K562 (cell line): ENCODE data around the gene VDR. TPM values are rescaled to one million over a fixed set of nuclear protein-coding genes. Genes with fewer than 3 reads are reported as not detected.
A peak's percentile ranks its signal among the peaks of the same experiment; 100 is the strongest.

Experiments
- ATAC-seq: fragments of 200-7000 bp; cut with Tn5 transposase; 3 replicates; pipeline ENCODE4 v1.9.1; 2020; ENCODE audit warnings: moderate library complexity
- BruUV-seq: library from RNA; stranded (reverse); fragments of 400-500 nt; replicated peaks from 2 replicates; lab custom pipeline; 2021; lab: Mats Ljungman, UMichigan
- CTCF ChIA-PET: fragments of 300-600 bp; formaldehyde crosslinking; extraction: SDS; loops from one replicate; lab custom pipeline; 2021; ENCODE audit warnings: low intra/inter-chr PET ratio; lab: Yijun Ruan, JAX
- POLR2A ChIA-PET: fragments of 300-600, 350-650 bp; sonication (Branson Sonifier 250); formaldehyde crosslinking; extraction: SDS; loops from one replicate; lab custom pipeline; 2021; ENCODE audit warnings: antibody characterized with exemption, inconsistent platforms; lab: Yijun Ruan, JAX
- DNase-seq, 4 experiments: peaks; one replicate each; pipeline versions ENCODE4 v3.0.0 to v3.0.0-alpha.2; 2011 to 2018; ENCODE audit warnings: low spot score in 3 of 4, mixed read lengths in 3 of 4; ENCODE audit errors: extremely low read depth in 1 of 4
- FAIRE-seq: peaks from 2 replicates; lab custom pipeline; 2011; peaks lifted over from hg19 to GRCh38; lab: Jason Lieb, UNC
- H2AFZ ChIP-seq: 2 replicates; pipeline ENCODE4 v1.6.0; 2011; ENCODE audit warnings: low read depth, low read length, control low read depth, inconsistent platforms
- H3K27ac ChIP-seq: fragments of 200-600 bp; 3 replicates; pipeline ENCODE4 v1.8.0; 2011; ENCODE audit warnings: low read depth, mild to moderate bottlenecking, control low read depth, inconsistent platforms, low read length, moderate library complexity, mixed read lengths; ENCODE audit errors: extremely low read depth
- H3K27me3 ChIP-seq, 2 experiments: fragments of 300-600 bp in 1 of 2; 2 replicates in 1 of 2; 3 replicates in 1 of 2; pipeline versions ENCODE4 v1.6.0 to v1.8.0; 2011; ENCODE audit warnings: inconsistent platforms in 2 of 2, low read length in 2 of 2, mild to moderate bottlenecking in 1 of 2, mixed read lengths in 1 of 2, moderate library complexity in 1 of 2; ENCODE audit not compliant: control insufficient read depth in 2 of 2, insufficient read depth in 2 of 2
- H3K36me3 ChIP-seq: fragments of 300-600 bp; 3 replicates; pipeline ENCODE4 v1.8.0; 2011; ENCODE audit warnings: mild to moderate bottlenecking, low read length, inconsistent platforms; ENCODE audit not compliant: control insufficient read depth, insufficient read depth
- H3K4me1 ChIP-seq, 2 experiments: fragments of 200-600 bp in 1 of 2; replicated peaks in 1 of 2; 2 replicates in 1 of 2; 3 replicates in 1 of 2; pipeline versions ENCODE4 v1.5.1 to v1.8.0; 2011; ENCODE audit warnings: inconsistent platforms in 2 of 2, low read length in 2 of 2, mild to moderate bottlenecking in 1 of 2, mixed read lengths in 1 of 2, moderate library complexity in 1 of 2; ENCODE audit not compliant: control insufficient read depth in 2 of 2, insufficient read depth in 2 of 2
- H3K4me2 ChIP-seq: 2 replicates; pipeline ENCODE4 v1.6.1; 2011; ENCODE audit warnings: low read length, control low read depth, inconsistent platforms, mixed read lengths; ENCODE audit not compliant: insufficient read depth
- H3K4me3 ChIP-seq: fragments of 200-600 bp; sonication (generic), shearing (Covaris generic); 2 replicates; pipeline ENCODE4 v1.5.1; 2016; ENCODE audit warnings: control low read depth, inconsistent platforms
- H3K79me2 ChIP-seq: fragments of 200-600 bp; 3 replicates; pipeline ENCODE4 v1.8.0; 2011; ENCODE audit warnings: low read length, inconsistent platforms; ENCODE audit not compliant: control insufficient read depth, insufficient read depth
- H3K9ac ChIP-seq, 2 experiments: 2 replicates each; pipeline versions ENCODE4 v1.6.0 to v1.6.1; 2011; ENCODE audit warnings: low read depth in 2 of 2, low read length in 2 of 2, control low read depth in 1 of 2, inconsistent platforms in 1 of 2, mild to moderate bottlenecking in 1 of 2, mixed read lengths in 1 of 2; ENCODE audit not compliant: insufficient read depth in 1 of 2
- H3K9me1 ChIP-seq: one replicate; pipeline ENCODE4 v1.6.0; 2011; ENCODE audit warnings: inconsistent platforms, mild to moderate bottlenecking, low read length, moderate library complexity; ENCODE audit not compliant: control insufficient read depth, insufficient read depth
- H3K9me3 ChIP-seq: replicated peaks from 2 replicates; pipeline ENCODE4 v1.5.1; 2011; ENCODE audit warnings: low read depth, low read length, inconsistent platforms; ENCODE audit not compliant: control insufficient read depth, insufficient read depth
- H4K20me1 ChIP-seq: replicated peaks from 2 replicates; pipeline ENCODE4 v1.6.1; 2011; ENCODE audit warnings: low read length, inconsistent platforms, mixed read lengths; ENCODE audit not compliant: control insufficient read depth, insufficient read depth
- ATF6 ChIP-seq: sonication (generic); formaldehyde crosslinking; IDR thresholded peaks from 2 replicates; pipeline ENCODE4 v1.4.0; 2020; ENCODE audit warnings: mild to moderate bottlenecking, missing genetic modification reagents
- ILK ChIP-seq: fragments of 450-650 bp; IDR thresholded peaks from 2 replicates; pipeline ENCODE4 v1.6.1; 2016; ENCODE audit warnings: missing genetic modification characterization, low read depth, mild to moderate bottlenecking, missing compliant biosample characterization, moderate library complexity, borderline replicate concordance
- WHSC1 ChIP-seq: IDR thresholded peaks from one replicate; pipeline ENCODE4 v1.6.1; 2012; ENCODE audit warnings: low read length, control low read depth, inconsistent platforms
- XRCC5 ChIP-seq: fragments of 200-400 bp; formaldehyde crosslinking; IDR thresholded peaks from 2 replicates; pipeline ENCODE4 v1.6.1; 2017; ENCODE audit warnings: low read depth, mild to moderate bottlenecking, low read length
- WGBS: fragments of 100-300 bp; shearing (Covaris generic); methylation state at CpG from one replicate; pipeline ENCODE4 v1.1.6; 2016; ENCODE audit warnings: low coverage, mixed read lengths; ENCODE audit not compliant: insufficient coverage; ENCODE audit errors: missing lambda C conversion rate; 5-methylcytosine and 5-hydroxymethylcytosine counted together
- in situ Hi-C: fragments of 300-500 bp; cut with MboI; formaldehyde crosslinking; loops from 4 replicates; pipeline ENCODE4 v1.15.0; 2018; ENCODE audit warnings: inconsistent platforms, mixed read lengths
- intact Hi-C: fragments of 100-400 bp; cut with micrococcal nuclease; formaldehyde crosslinking; loops from 2 replicates; pipeline ENCODE4 v1.14.2; 2022
- polyA plus RNA-seq, 8 experiments: library from polyadenylated mRNA; depleted of rRNA in 4 of 8; stranded (reverse) in 5 of 8; unstranded in 3 of 8; fragments of >200 nt; fragmentation: Nextera tagmentation in 2 of 8; fragmentation: Illumina TruSeq in 1 of 8; extraction: Ambion mirVana in 2 of 8; extraction: Trizol in 1 of 8; gene quantifications; 2 replicates each; pipeline versions ENCODE4 v1.2.1 to v1.2.3, GENCODE V29; 2011 to 2014; ENCODE audit warnings: inconsistent platforms in 1 of 8, missing spikeins in 1 of 8
- total RNA-seq, 7 experiments: library from RNA; depleted of rRNA in 6 of 7; stranded (reverse); fragments of >200 nt in 6 of 7; fragmentation: Illumina TruSeq in 2 of 7; extraction: Trizol in 2 of 7; gene quantifications; 2 replicates each; pipeline versions ENCODE4 v1.2.1 to v1.2.3, GENCODE V29; 2011 to 2021; ENCODE audit warnings: low replicate concordance in 1 of 7

The VDR gene
- total and polyA plus RNA-seq, 9 of the 15 experiments (the other 6 are each of a cell fraction or from before 2014, with no cell fraction given) = 0.61 to 4.8 (median 2.0) TPM

- ChIA-PET CTCF (no interaction called here), POLR2A (interaction anchor here (0.7 kb wide), 2 partner anchors 43 to 116 kb away, joined by 3 to 4 read pairs; no protein-coding TSS in a partner anchor)
- H3K9me3 ChIP-seq = no peaks in the 10 kb centered on the region
- H3K79me2 ChIP-seq = peaks cover 15% of the 10 kb centered on the region
- TF ChIP-seq ILK (tag) (no peak), XRCC5 (no peak), WHSC1 (no peak), ATF6 (CRISPR knock-in tag) (no peak)
- FAIRE-seq = no peak
- no peaks in the 10 kb centered on the region for H4K20me1 ChIP-seq
- BruUV-seq = no TSS peak
- H2AFZ ChIP-seq = no peak overlapping the region
- peak overlapping the region in 1 of 2 experiments; percentile 14; a peak in 1 of 4 replicates for H3K9ac ChIP-seq
- no peak overlapping the region for H3K4me3 ChIP-seq
- no peaks in the 10 kb centered on the region for H3K27me3 ChIP-seq
- H3K4me1 ChIP-seq = peaks cover 32 to 33% of the 10 kb centered on the region in 2 experiments
- intact Hi-C loops = no loop called here
- WGBS = 40% methylated on average over 1 of the region's 2 CpGs
- no peak overlapping the region for H3K4me2 ChIP-seq
- no peak for DNase-seq
- ATAC-seq = no peak
- in situ Hi-C loops = no loop called here
- no peaks in the 10 kb centered on the region for H3K9me1 ChIP-seq
- H3K27ac ChIP-seq = no peak overlapping the region
- H3K36me3 ChIP-seq = no peaks in the 10 kb centered on the region
These were observed 80.6 kb downstream of the VDR start for GRCh38 chr12:47824198-47824597.
